Adrenal gland (tissue), 12 donors: ENCODE results near the gene OSMR. TPM values are rescaled to one million over a fixed set of nuclear protein-coding genes. Genes with fewer than 3 reads are reported as not detected.

ENCODE experiments used
- DNase-seq, 7 donors: peaks; one replicate each; pipeline ENCODE4 v3.0.0-alpha.2; 2019 to 2020
- H3K27ac ChIP-seq, 5 donors: fragments of 200-600 bp; sonication (generic) in 4 of 5; 1 replicate in 3 of 5; 2 replicates in 2 of 5; pipeline versions ENCODE4 v1.5.1 to v1.8.0; 2016 to 2020; ENCODE audit warnings: mild to moderate bottlenecking in 1 of 5
- H3K27me3 ChIP-seq: fragments of 200-600 bp; 2 replicates; pipeline ENCODE4 v1.8.0; 2021
- H3K36me3 ChIP-seq, 2 donors: fragments of 200-600 bp; replicated peaks in 1 of 2; 1 replicate in 1 of 2; 2 replicates in 1 of 2; pipeline versions ENCODE4 v1.5.1 to v1.8.0; 2018 to 2022
- H3K4me1 ChIP-seq, 2 donors: fragments of 200-600 bp; replicated peaks in 1 of 2; 1 replicate in 1 of 2; 2 replicates in 1 of 2; pipeline versions ENCODE4 v1.5.1 to v1.8.0; 2018 to 2021
- H3K4me3 ChIP-seq, 4 donors: fragments of 200-600 bp; sonication (generic) in 3 of 4; one replicate each; pipeline ENCODE4 v1.5.1; 2016 to 2018
- H3K9me3 ChIP-seq, 3 donors: fragments of 200-600 bp; sonication (generic) in 1 of 3; replicated peaks in 1 of 3; 1 replicate in 2 of 3; 2 replicates in 1 of 3; pipeline versions ENCODE4 v1.5.1 to v1.8.0; 2016 to 2021
- POLR2A ChIP-seq, 2 donors: fragments of 450-650 bp; IDR thresholded peaks; one replicate each; pipeline ENCODE4 v1.6.1; 2017; ENCODE audit warnings: antibody characterized with exemption in 2 of 2, mild to moderate bottlenecking in 2 of 2, moderate library complexity in 1 of 2
- WGBS, 4 donors: extraction: QIAGEN DNeasy Blood & Tissue Kit in 2 of 4; methylation state at CpG; one replicate each; pipeline versions ENCODE4 v1.1.5 to v1.1.7; 2013 to 2017; 5-methylcytosine and 5-hydroxymethylcytosine counted together
- intact Hi-C, 2 donors: fragments of 100-400 bp; cut with DNase I; formaldehyde crosslinking; loops; one replicate each; pipeline versions ENCODE4 v1.14.1 to v1.15.0; 2022 to 2023
- polyA plus RNA-seq, 3 donors: library from polyadenylated mRNA; stranded (reverse); fragments of 200-250 nt in 2 of 3; fragments of 350-450 nt in 1 of 3; fragmentation: Illumina TruSeq in 1 of 3; extraction: RNeasy Lipid Tissue Mini Kit (QIAGEN cat#74804) in 1 of 3; gene quantifications; one replicate each; pipeline ENCODE4 v1.2.3, GENCODE V29; 2013 to 2014
- total RNA-seq, 9 donors: library from RNA; depleted of rRNA in 4 of 9; stranded (reverse); fragments of >200 nt in 4 of 9; fragments of 120-200 nt in 1 of 9; fragmentation: NEBNext Ultra II Directional in 1 of 9; extraction: Animal tissue kit (Norgen Biotek cat#: 25700) in 1 of 9; gene quantifications; one replicate each; pipeline versions ENCODE4 v1.1.0 to v1.2.4, GENCODE V29; 2013 to 2023
- TF ChIP-seq, protein P1 (sequence below), 6 experiments: fragments of 450-650 bp in 4 of 6; fragments of 200-600 bp in 2 of 6; sonication (generic) in 1 of 6; IDR thresholded peaks; 1 replicate in 5 of 6; 2 replicates in 1 of 6; pipeline versions ENCODE4 v1.5.1 to v1.8.0; 2016 to 2021; ENCODE audit warnings: antibody characterized with exemption in 6 of 6, mild to moderate bottlenecking in 2 of 6, moderate library complexity in 1 of 6
- donor health status: healthy with polysubstance abuse.
- donor health status: Bipolar disorder and iron deficiency.
- donor health status: DM: yes; HTN: yes; CAD: no.
- donor health status: DM: no; HTN: no; CAD: no.
- donor health status: DM: no; HTN: no; CAD: no.
- donor health status: DM: yes; HTN: yes; CAD: no.

Gene OSMR
- total and polyA plus RNA-seq, 12 donors, result 3.3 to 121 (median 51.1) TPM

DNA sequence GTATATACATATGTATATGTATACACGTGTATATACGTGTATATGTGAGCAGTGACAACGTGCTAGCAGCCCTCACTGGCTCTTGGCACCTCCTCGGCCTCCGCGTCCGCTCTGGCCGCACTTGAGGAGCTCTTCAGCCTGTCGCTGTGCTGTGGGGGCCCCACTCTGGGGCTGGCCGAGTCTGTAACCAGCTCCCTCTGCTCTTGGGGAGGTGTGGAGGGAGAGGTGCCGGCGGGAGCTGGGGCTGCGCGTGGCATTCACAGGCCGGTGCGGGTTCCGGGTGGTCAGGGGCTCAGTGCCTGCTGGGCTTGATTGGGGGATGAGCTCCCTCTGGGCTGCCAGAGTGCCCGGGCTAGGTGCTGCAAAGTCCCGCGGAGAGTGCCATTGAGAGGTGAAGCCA, 24.1 kb upstream of the OSMR start:
- Histone ChIP-seq H3K9me3 (no peaks in the 10 kb centered on the region), H3K27me3 (no peaks in the 10 kb centered on the region), H3K4me3 (no peak overlapping the region), H3K4me1 (peaks cover 0 to 13% of the 10 kb centered on the region in 2 donors), H3K27ac (no peak overlapping the region), H3K36me3 (no peaks in the 10 kb centered on the region)
- 91 to 97% (median 95%) methylated on average over 13 to 20 of the region's 20 CpGs for WGBS, 4 donors
- DNase-seq, result no peak
- intact Hi-C loops, result no loop called here
- TF ChIP-seq, protein P1, sequence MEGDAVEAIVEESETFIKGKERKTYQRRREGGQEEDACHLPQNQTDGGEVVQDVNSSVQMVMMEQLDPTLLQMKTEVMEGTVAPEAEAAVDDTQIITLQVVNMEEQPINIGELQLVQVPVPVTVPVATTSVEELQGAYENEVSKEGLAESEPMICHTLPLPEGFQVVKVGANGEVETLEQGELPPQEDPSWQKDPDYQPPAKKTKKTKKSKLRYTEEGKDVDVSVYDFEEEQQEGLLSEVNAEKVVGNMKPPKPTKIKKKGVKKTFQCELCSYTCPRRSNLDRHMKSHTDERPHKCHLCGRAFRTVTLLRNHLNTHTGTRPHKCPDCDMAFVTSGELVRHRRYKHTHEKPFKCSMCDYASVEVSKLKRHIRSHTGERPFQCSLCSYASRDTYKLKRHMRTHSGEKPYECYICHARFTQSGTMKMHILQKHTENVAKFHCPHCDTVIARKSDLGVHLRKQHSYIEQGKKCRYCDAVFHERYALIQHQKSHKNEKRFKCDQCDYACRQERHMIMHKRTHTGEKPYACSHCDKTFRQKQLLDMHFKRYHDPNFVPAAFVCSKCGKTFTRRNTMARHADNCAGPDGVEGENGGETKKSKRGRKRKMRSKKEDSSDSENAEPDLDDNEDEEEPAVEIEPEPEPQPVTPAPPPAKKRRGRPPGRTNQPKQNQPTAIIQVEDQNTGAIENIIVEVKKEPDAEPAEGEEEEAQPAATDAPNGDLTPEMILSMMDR (IDR thresholded peaks at IDR 0.05), result no peak
- no peak for TF ChIP-seq POLR2A (IDR thresholded peaks at IDR 0.05)

DNA sequence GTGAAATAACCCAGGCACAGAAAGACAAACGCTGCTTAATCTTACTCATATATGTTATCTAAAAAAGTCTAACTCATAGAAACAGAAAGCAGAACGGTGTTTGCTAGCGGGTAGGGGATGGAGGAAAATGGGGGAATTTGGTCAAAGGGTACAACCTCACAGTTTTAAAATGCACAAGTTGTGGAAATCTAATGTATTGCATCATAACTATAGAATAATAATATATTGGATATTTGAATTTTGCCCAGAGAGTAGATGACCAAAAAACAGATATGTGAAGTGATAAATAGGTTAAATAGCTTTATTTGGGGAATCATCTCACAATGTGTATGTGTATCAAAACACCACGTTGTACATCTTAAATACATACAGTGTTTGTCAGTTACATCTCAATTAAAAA, 22.3 kb upstream of the OSMR start:
- DNase-seq, result no peak
- intact Hi-C loops, result no loop called here

DNA sequence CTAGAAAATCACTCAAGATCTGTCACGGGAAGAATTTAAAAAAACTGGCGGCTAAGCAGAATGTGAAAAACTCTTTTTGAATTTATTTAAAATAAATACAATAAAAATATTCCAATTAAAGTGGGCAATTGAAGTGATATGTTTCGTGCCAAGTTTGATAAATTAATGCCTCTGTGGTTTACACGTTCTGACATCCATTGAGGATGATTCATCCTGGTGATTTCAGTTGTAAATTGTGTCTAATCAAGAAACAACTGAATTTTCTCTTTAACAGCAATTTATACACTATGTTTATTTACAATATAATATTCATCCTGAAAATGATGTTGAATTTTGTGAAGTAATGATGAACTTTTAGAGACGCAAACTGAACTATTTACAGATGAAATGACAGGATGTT, 21.0 kb upstream of the OSMR start:
- 67 to 74% (median 71%) methylated on average over 5 of the region's 5 CpGs for WGBS, 4 donors
- intact Hi-C loops, result no loop called here
- H3K27ac ChIP-seq, result no peak overlapping the region

More for the DNA sequence above, 22.3 kb upstream of the OSMR start:
- Histone ChIP-seq H3K27me3 (no peaks in the 10 kb centered on the region), H3K4me3 (no peak overlapping the region), H3K9me3 (no peaks in the 10 kb centered on the region), H3K4me1 (peaks cover 0 to 13% of the 10 kb centered on the region in 2 donors), H3K36me3 (no peaks in the 10 kb centered on the region), H3K27ac (no peak overlapping the region)
- 92 to 94% (median 94%) methylated on average over 4 of the region's 4 CpGs for WGBS, 4 donors
- TF ChIP-seq POLR2A (IDR thresholded peaks at IDR 0.05), result no peak
- TF ChIP-seq, protein P1 (IDR thresholded peaks at IDR 0.05), result no peak

DNA sequence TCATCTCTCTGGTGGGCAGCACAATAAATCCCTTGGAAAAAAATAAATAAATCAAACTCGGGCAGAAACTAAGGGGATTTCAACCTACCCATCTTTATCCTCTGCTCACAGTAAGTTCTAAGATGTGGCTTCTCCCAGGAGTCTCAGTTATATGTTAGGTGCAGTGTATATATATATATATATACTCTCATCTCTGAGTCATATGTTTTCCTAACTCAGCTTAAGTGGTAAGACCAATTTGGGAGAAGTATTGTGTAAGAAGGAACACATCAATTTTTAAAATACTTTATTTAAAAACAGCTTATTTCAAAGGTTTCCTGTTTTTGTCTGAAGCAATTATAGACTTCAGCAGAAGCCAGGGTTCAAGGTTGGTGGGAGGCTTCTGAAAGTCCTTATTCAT, 20.3 kb upstream of the OSMR start:
- Histone ChIP-seq H3K27ac (peak overlapping the region in 1 of 5 donors; percentile 8), H3K9me3 (no peaks in the 10 kb centered on the region), H3K36me3 (no peaks in the 10 kb centered on the region), H3K4me1 (peaks cover 0 to 13% of the 10 kb centered on the region in 2 donors), H3K4me3 (no peak overlapping the region), H3K27me3 (no peaks in the 10 kb centered on the region)
- intact Hi-C loops, result no loop called here
- TF ChIP-seq POLR2A (IDR thresholded peaks at IDR 0.05), result no peak
- TF ChIP-seq, protein P1 (IDR thresholded peaks at IDR 0.05), result no peak
- no peak for DNase-seq
- WGBS, 4 donors, result 64 to 82% (median 75%) methylated on average over 1 of the region's 1 CpG

More for the DNA sequence above, 21.0 kb upstream of the OSMR start:
- Histone ChIP-seq H3K4me1 (peaks cover 0 to 13% of the 10 kb centered on the region in 2 donors), H3K4me3 (no peak overlapping the region), H3K27me3 (no peaks in the 10 kb centered on the region), H3K9me3 (no peaks in the 10 kb centered on the region), H3K36me3 (no peaks in the 10 kb centered on the region)
- DNase-seq, result no peak
- TF ChIP-seq, protein P1 (IDR thresholded peaks at IDR 0.05), result no peak
- TF ChIP-seq POLR2A (IDR thresholded peaks at IDR 0.05), result no peak
